Lower lobe of right lung (tissue), 2 donors: Measurements from ENCODE around the gene HTT. TPM values are rescaled to one million over a fixed set of nuclear protein-coding genes. Genes with fewer than 3 reads are reported as not detected.

Source experiments
- ATAC-seq, 2 donors: fragments of 200-7000 bp; cut with Tn5 transposase; one replicate each; pipeline ENCODE4 v1.9.1; 2020 to 2022; ENCODE audit warnings: mild to moderate bottlenecking in 2 of 2, moderate library complexity in 2 of 2
- DNase-seq: peaks from one replicate; pipeline ENCODE4 v3.0.0-alpha.2; 2020
- H3K27ac ChIP-seq: fragments of 200-600 bp; one replicate; pipeline ENCODE4 v1.8.0; 2022
- H3K27me3 ChIP-seq: fragments of 200-600 bp; one replicate; pipeline ENCODE4 v1.8.0; 2022; ENCODE audit warnings: low read depth
- H3K36me3 ChIP-seq: fragments of 200-600 bp; one replicate; pipeline ENCODE4 v1.8.0; 2022; ENCODE audit warnings: mild to moderate bottlenecking
- H3K4me1 ChIP-seq: fragments of 200-600 bp; one replicate; pipeline ENCODE4 v1.8.0; 2022
- H3K4me3 ChIP-seq: fragments of 200-600 bp; one replicate; pipeline ENCODE4 v1.8.0; 2022; ENCODE audit warnings: mild to moderate bottlenecking
- H3K9me3 ChIP-seq: fragments of 200-600 bp; one replicate; pipeline ENCODE4 v1.8.0; 2022
- CTCF ChIP-seq: fragments of 200-600 bp; IDR thresholded peaks from one replicate; pipeline ENCODE4 v1.8.0; 2022; ENCODE audit warnings: antibody characterized with exemption, mild to moderate bottlenecking
- intact Hi-C: fragments of 100-400 bp; cut with DNase I; formaldehyde crosslinking; loops from one replicate; pipeline ENCODE4 v1.11.0; 2022
- total RNA-seq: library from RNA; stranded (reverse); fragmentation: NEBNext Ultra II Directional; extraction: Animal tissue kit (Norgen Biotek cat#: 25700); gene quantifications from one replicate; pipeline ENCODE4 v1.2.1, GENCODE V29; 2021
- donor health status: DM: no; HTN: yes; CAD: no; lungs with severe emphysema.

The HTT gene
- total RNA-seq, 1 donor from 2014 or later: 73.1 TPM

DNA sequence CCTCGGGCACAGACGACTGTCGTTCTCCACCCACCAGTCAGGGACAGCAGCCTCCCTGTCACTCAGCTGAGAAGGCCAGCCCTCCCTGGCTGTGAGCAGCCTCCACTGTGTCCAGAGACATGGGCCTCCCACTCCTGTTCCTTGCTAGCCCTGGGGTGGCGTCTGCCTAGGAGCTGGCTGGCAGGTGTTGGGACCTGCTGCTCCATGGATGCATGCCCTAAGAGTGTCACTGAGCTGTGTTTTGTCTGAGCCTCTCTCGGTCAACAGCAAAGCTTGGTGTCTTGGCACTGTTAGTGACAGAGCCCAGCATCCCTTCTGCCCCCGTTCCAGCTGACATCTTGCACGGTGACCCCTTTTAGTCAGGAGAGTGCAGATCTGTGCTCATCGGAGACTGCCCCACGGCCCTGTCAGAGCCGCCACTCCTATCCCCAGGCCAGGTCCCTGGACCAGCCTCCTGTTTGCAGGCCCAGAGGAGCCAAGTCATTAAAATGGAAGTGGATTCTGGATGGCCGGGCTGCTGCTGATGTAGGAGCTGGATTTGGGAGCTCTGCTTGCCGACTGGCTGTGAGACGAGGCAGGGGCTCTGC lies 166.5 kb downstream of the HTT start:
- no peak for TF ChIP-seq CTCF
- no peaks in the 10 kb centered on the region for H3K27me3 ChIP-seq
- no peak overlapping the region for H3K4me3 ChIP-seq
- intact Hi-C loops: no loop called here
- no peak for ATAC-seq
- no peaks in the 10 kb centered on the region for H3K4me1 ChIP-seq
- no peak overlapping the region for H3K27ac ChIP-seq
- H3K9me3 ChIP-seq: no peaks in the 10 kb centered on the region
- no peak for DNase-seq
- H3K36me3 ChIP-seq: peaks cover 65% of the 10 kb centered on the region

DNA sequence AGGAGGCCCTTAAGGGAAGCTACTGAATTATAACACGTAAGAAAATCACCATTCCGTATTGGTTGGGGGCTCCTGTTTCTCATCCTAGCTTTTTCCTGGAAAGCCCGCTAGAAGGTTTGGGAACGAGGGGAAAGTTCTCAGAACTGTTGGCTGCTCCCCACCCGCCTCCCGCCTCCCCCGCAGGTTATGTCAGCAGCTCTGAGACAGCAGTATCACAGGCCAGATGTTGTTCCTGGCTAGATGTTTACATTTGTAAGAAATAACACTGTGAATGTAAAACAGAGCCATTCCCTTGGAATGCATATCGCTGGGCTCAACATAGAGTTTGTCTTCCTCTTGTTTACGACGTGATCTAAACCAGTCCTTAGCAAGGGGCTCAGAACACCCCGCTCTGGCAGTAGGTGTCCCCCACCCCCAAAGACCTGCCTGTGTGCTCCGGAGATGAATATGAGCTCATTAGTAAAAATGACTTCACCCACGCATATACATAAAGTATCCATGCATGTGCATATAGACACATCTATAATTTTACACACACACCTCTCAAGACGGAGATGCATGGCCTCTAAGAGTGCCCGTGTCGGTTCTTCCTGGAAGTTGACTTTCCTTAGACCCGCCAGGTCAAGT lies 167.5 kb downstream of the HTT start:
- Histone ChIP-seq H3K9me3 (no peaks in the 10 kb centered on the region), H3K4me1 (no peaks in the 10 kb centered on the region), H3K4me3 (no peak overlapping the region), H3K27me3 (no peaks in the 10 kb centered on the region), H3K27ac (no peak overlapping the region), H3K36me3 (peaks cover 56% of the 10 kb centered on the region)
- TF ChIP-seq CTCF: no peak
- ATAC-seq (no peak), DNase-seq (no peak)
- intact Hi-C loops: no loop called here

GRCh38 chr4:3243136-3243780 lies 168.8 kb downstream of the HTT start:
- Histone ChIP-seq H3K4me1 (no peaks in the 10 kb centered on the region), H3K27ac (no peak overlapping the region), H3K36me3 (peaks cover 43% of the 10 kb centered on the region), H3K27me3 (no peaks in the 10 kb centered on the region), H3K4me3 (no peak overlapping the region), H3K9me3 (no peaks in the 10 kb centered on the region)
- DNase-seq: no peak
- TF ChIP-seq CTCF: no peak
- ATAC-seq: no peak
- intact Hi-C loops: no loop called here

DNA sequence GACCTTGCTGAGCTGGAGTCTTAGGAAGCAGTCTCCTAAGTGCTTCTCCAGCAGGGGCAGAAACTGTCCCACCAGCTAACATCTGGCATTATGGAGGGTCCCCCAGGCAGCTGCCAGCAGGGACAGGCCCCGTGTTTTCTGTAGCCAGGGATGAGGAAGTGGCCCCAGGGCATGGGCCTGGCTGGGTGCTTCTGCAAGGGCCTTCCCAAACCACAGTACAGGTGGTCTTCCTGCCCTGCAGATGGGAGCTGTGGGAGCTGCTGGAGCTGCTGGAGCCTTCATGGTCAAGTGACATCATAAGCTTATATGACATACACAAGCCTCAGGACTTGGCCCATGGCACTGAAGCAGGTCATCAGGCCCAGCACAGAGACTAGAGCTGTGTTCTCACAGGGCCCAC lies 169.5 kb downstream of the HTT start:
- H3K9me3 ChIP-seq: no peaks in the 10 kb centered on the region
- H3K36me3 ChIP-seq: peaks cover 36% of the 10 kb centered on the region
- no peak overlapping the region for H3K4me3 ChIP-seq
- ATAC-seq (no peak), DNase-seq (no peak)
- intact Hi-C loops: no loop called here
- H3K4me1 ChIP-seq: no peaks in the 10 kb centered on the region
- H3K27ac ChIP-seq: no peak overlapping the region
- H3K27me3 ChIP-seq: no peaks in the 10 kb centered on the region
- no peak for TF ChIP-seq CTCF

GRCh38 chr4:3244747-3245146 lies 170.3 kb downstream of the HTT start:
- DNase-seq (no peak), ATAC-seq (no peak)
- peaks cover 28% of the 10 kb centered on the region for H3K36me3 ChIP-seq
- no peak for TF ChIP-seq CTCF
- H3K27ac ChIP-seq: no peak overlapping the region
- no peaks in the 10 kb centered on the region for H3K9me3 ChIP-seq
- no peaks in the 10 kb centered on the region for H3K4me1 ChIP-seq
- intact Hi-C loops: no loop called here
- no peak overlapping the region for H3K4me3 ChIP-seq
- no peaks in the 10 kb centered on the region for H3K27me3 ChIP-seq
